H1 (cell line): ENCODE measurements around the gene NYAP2. TPM values are rescaled to one million over a fixed set of nuclear protein-coding genes. Genes with fewer than 3 reads are reported as not detected.

ENCODE experiments used
- CHD1 ChIP-seq: IDR thresholded peaks from 2 replicates; pipeline ENCODE4 v1.6.1; 2012; ENCODE audit warnings: low read depth, low read length, improper control_type of control experiment
- CTBP2 ChIP-seq: IDR thresholded peaks from 2 replicates; pipeline ENCODE4 v1.7.0; 2011; ENCODE audit warnings: borderline replicate concordance, mild to moderate bottlenecking, moderate library complexity, mixed read lengths, low read length; ENCODE audit not compliant: insufficient read depth, insufficient read length
- GABPA ChIP-seq: IDR thresholded peaks from 2 replicates; pipeline ENCODE4 v1.6.1; 2011; ENCODE audit warnings: mild to moderate bottlenecking, low read length, moderate library complexity, borderline replicate concordance; ENCODE audit not compliant: insufficient read depth
- TBP ChIP-seq: IDR thresholded peaks from 2 replicates; pipeline ENCODE4 v1.6.1; 2011; ENCODE audit warnings: low read depth, low read length, improper control_type of control experiment
- polyA plus RNA-seq, 7 experiments: library from polyadenylated mRNA; depleted of rRNA in 3 of 7; stranded (reverse) in 5 of 7; unstranded in 2 of 7; fragments of >200 nt in 5 of 7; fragments of 200-250 nt in 2 of 7; gene quantifications; 1 replicate in 5 of 7; 2 replicates in 1 of 7; 4 replicates in 1 of 7; pipeline versions ENCODE4 v1.2.1 to v1.2.3, GENCODE V29; 2011 to 2013; ENCODE audit warnings: missing spikeins in 2 of 7, mixed read lengths in 2 of 7
- total RNA-seq: library from RNA; stranded (reverse); fragmentation: NEBNext Ultra II Directional; extraction: Animal tissue kit (Norgen Biotek cat#: 25700); gene quantifications from 2 replicates; pipeline ENCODE4 v1.2.1, GENCODE V29; 2021
- TF ChIP-seq, protein P1 (sequence below): IDR thresholded peaks from 2 replicates; pipeline ENCODE4 v1.6.1; 2012; ENCODE audit warnings: low read length, inconsistent platforms
- TF ChIP-seq, protein P2 (sequence below): IDR thresholded peaks from 2 replicates; pipeline ENCODE4 v1.6.1; 2011; ENCODE audit warnings: low read depth, mild to moderate bottlenecking, low read length; ENCODE audit not compliant: insufficient read depth

The NYAP2 gene
- total and polyA plus RNA-seq, 2 of the 8 experiments (the other 6 are each of a cell fraction or from before 2014, with no cell fraction given) = not detected

DNA sequence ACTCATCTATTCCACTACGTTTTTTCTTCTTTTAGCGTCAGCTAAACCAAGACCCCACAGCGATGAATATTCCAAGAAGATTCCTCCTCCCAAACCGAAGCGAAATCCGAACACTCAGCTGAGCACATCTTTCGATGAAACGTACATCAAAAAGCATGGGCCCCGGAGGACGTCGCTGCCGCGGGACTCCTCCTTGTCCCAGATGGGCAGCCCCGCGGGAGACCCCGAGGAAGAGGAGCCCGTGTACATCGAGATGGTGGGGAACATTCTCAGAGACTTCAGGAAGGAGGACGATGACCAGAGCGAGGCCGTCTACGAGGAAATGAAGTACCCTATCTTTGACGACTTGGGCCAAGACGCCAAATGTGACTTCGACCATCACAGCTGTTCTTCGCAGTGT is 182.4 kb downstream of the NYAP2 start (continued):
- TF ChIP-seq GABPA = no peak
- TF ChIP-seq, protein P1, sequence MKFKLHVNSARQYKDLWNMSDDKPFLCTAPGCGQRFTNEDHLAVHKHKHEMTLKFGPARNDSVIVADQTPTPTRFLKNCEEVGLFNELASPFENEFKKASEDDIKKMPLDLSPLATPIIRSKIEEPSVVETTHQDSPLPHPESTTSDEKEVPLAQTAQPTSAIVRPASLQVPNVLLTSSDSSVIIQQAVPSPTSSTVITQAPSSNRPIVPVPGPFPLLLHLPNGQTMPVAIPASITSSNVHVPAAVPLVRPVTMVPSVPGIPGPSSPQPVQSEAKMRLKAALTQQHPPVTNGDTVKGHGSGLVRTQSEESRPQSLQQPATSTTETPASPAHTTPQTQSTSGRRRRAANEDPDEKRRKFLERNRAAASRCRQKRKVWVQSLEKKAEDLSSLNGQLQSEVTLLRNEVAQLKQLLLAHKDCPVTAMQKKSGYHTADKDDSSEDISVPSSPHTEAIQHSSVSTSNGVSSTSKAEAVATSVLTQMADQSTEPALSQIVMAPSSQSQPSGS = no peak
- no peak for TF ChIP-seq TBP
- no peak for TF ChIP-seq CHD1
- TF ChIP-seq CTBP2 = no peak
- TF ChIP-seq, protein P2, sequence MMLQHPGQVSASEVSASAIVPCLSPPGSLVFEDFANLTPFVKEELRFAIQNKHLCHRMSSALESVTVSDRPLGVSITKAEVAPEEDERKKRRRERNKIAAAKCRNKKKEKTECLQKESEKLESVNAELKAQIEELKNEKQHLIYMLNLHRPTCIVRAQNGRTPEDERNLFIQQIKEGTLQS = no peak
- TF ChIP-seq, all 59 proteins: peak for 0
